Measurements from ENCODE around the gene TNPO2.
A peak's percentile ranks its signal among the peaks of the same experiment; 100 is the strongest.

GRCh38 chr19:12681074-12681987 lies 42.4 kb downstream of the TNPO2 start, which contains the start of gene DHPS:
- TF ChIP-seq EZH2 (IDR thresholded peaks at IDR 0.05) = no peak
- peak; percentile 81 for TF ChIP-seq POLR2AphosphoS5 (IDR thresholded peaks at IDR 0.05; ENCODE audit: borderline replicate concordance, low read depth, low read length)
- no peak for TF ChIP-seq FOXP2 (optimal IDR thresholded peaks at IDR 0.05; ENCODE audit: control extremely low read depth, extremely low read length, insufficient read depth)

Data from SK-N-MC (cell line).